Retinal pigment epithelial cell (primary cell): ENCODE data around the gene ARHGDIB.

Experiments used
- DNase-seq: peaks from one replicate; pipeline ENCODE4 v3.0.0-alpha.2; 2010; ENCODE audit warnings: low read depth
- H3K4me3 ChIP-seq: 2 replicates; pipeline ENCODE4 v1.5.1; 2011; ENCODE audit warnings: mild to moderate bottlenecking, low read length, control low read depth, moderate library complexity
- CTCF ChIP-seq: conservative IDR thresholded peaks from 2 replicates; pipeline ENCODE4 v1.5.1; 2011; ENCODE audit warnings: low read depth, low read length, control low read depth, inconsistent platforms

The ARHGDIB gene

DNA sequence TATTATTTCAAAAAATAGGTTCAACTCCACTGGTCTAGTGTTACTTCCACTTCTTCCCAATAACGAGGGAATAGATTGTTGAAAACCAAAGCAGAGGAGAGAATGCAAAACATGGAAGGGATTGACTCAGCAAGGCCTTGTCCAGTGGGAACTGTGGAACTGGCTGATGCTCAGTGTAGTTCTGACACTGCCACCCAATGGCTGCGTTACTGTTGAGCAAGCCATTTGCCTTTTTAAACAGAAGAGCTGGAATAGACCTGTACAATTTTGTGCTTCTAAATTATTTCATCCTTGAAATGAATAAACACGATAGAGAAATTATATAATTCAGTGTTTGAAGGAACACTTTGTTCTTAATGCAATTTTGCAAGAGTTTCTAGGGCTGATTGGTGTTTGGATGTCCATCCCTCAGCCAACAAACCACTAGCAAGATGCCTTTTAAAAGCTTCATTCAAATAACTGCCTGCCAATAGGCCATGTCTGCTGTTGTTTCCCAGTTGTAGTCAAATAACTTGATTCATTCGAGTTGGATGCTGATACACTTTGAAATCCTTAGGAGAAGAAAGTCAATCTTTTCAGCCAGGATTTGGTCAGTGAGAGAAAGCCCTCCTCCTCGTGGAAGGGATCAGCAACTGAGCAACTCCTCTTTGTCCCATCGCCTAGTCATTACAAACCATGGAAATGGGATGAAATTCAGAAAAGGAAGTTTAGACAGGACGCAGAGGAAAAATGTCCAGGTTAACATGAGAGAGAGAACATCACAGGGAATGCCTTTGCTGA lies 68.5 kb downstream of the ARHGDIB start:
- no peak for DNase-seq
- H3K4me3 ChIP-seq: no peak overlapping the region
- no peak for TF ChIP-seq CTCF
